SHP77 treated with DMSO at 0.1 percent for 48 hours (cell line): ENCODE measurements around the gene SLC4A5.
"Not testable (repeated sequence)": the region's sequence is repeated elsewhere in the genome, so short reads cannot be mapped to it uniquely, and the experiment has no call there.

Source experiments
- DNase-seq: peaks from one replicate; lab custom pipeline; 2025; lab: John Stamatoyannopoulos, UW

Gene SLC4A5

GRCh38 chr2:74199275-74199701, 143.9 kb downstream of the SLC4A5 start:
- no peak for DNase-seq

GRCh38 chr2:74198461-74199274, 144.5 kb downstream of the SLC4A5 start, which contains the start of gene MTHFD2:
TSS of gene MTHFD2 (plus strand) at chr2:74198615. CDS start at chr2:74198642, 27 bp downstream.
- peak; percentile 96 for DNase-seq

GRCh38 chr2:74198023-74198460, 145.2 kb downstream of the SLC4A5 start:
- no peak for DNase-seq

GRCh38 chr2:74197049-74197448, 146.2 kb downstream of the SLC4A5 start:
- DNase-seq: no peak

- DNase-seq: no peak
These were observed 148.4 kb downstream of the SLC4A5 start for GRCh38 chr2:74194799-74195198.

GRCh38 chr2:74191596-74192380, 151.4 kb downstream of the SLC4A5 start:
- peak; percentile 49 for DNase-seq

- DNase-seq: no peak
These were observed 154.5 kb downstream of the SLC4A5 start for GRCh38 chr2:74188696-74189095.

GRCh38 chr2:74188018-74188601, 155.1 kb downstream of the SLC4A5 start:
- DNase-seq: peak; percentile 58

- DNase-seq: not testable (repeated sequence)
These were observed 156.5 kb downstream of the SLC4A5 start for GRCh38 chr2:74186706-74187105.

- no peak for DNase-seq
These were observed 157.2 kb downstream of the SLC4A5 start for GRCh38 chr2:74186038-74186437.

GRCh38 chr2:74183878-74184277, 159.3 kb downstream of the SLC4A5 start:
- no peak for DNase-seq

- DNase-seq: peak; percentile 6
These were observed 161.5 kb downstream of the SLC4A5 start for GRCh38 chr2:74181739-74182138.

GRCh38 chr2:74179063-74179865, 164.0 kb downstream of the SLC4A5 start:
- no peak for DNase-seq

- peak; percentile 95 for DNase-seq
These were observed 164.8 kb downstream of the SLC4A5 start, which contains the start of gene MOB1A for GRCh38 chr2:74178211-74179062. TSS of gene MOB1A (minus strand) at chr2:74178879. CDS start at chr2:74178674, 205 bp downstream.

- no peak for DNase-seq
These were observed 165.5 kb downstream of the SLC4A5 start for GRCh38 chr2:74177696-74178095.

GRCh38 chr2:74174909-74175308, 168.3 kb downstream of the SLC4A5 start:
- DNase-seq: no peak

GRCh38 chr2:74168739-74169138, 174.5 kb downstream of the SLC4A5 start:
- no peak for DNase-seq
